ENCODE results near the gene FGF11. TPM values are rescaled to one million over a fixed set of nuclear protein-coding genes. Genes with fewer than 3 reads are reported as not detected.

The FGF11 gene
- total RNA-seq, 1 donor from 2014 or later = 5.6 TPM

GRCh38 chr17:7427549-7427948 is 11.8 kb upstream of the FGF11 start:
- intact Hi-C loops (cut with micrococcal nuclease) = no loop called here

GRCh38 chr17:7428557-7428956 is 10.8 kb upstream of the FGF11 start, which contains the start of gene SPEM3:
Gene SPEM3 (plus strand): TSS chr17:7428857. CDS start chr17:7428903, 46 bp downstream.
- intact Hi-C loops (cut with micrococcal nuclease) = no loop called here

- intact Hi-C loops (cut with micrococcal nuclease) = no loop called here
These were observed 9.6 kb upstream of the FGF11 start for GRCh38 chr17:7429722-7430121.

- intact Hi-C loops (cut with micrococcal nuclease) = no loop called here
These were observed 8.1 kb upstream of the FGF11 start for GRCh38 chr17:7431231-7431630.

- intact Hi-C loops (cut with micrococcal nuclease) = no loop called here
These were observed 7.0 kb upstream of the FGF11 start for GRCh38 chr17:7432296-7432695.

- intact Hi-C loops (cut with micrococcal nuclease) = loop anchor here (1.0 to 5.0 kb wide), 9 partner anchors 19 to 252 kb away; partner anchors contain the start of genes CTDNEP1, EIF5A, ELP5 and NEURL4
These were observed 3.4 kb upstream of the FGF11 start for GRCh38 chr17:7435676-7436555.

- intact Hi-C loops (cut with micrococcal nuclease) = loop anchor here (1.0 to 5.0 kb wide), 3 partner anchors 109 to 184 kb away; partner anchors contain the start of genes CTDNEP1, ELP5, NEURL4 and SENP3
These were observed 2.5 kb upstream of the FGF11 start for GRCh38 chr17:7436556-7437368.

GRCh38 chr17:7437369-7437863 is 1.9 kb upstream of the FGF11 start:
- intact Hi-C loops (cut with micrococcal nuclease) = loop anchor here (1.0 to 5.0 kb wide), 3 partner anchors 110 to 185 kb away; partner anchors contain the start of genes CTDNEP1, ELP5, NEURL4 and SENP3

GRCh38 chr17:7437950-7438614 is 1.2 kb upstream of the FGF11 start:
- intact Hi-C loops (cut with micrococcal nuclease) = loop anchor here (1.0 to 5.0 kb wide), 3 partner anchors 111 to 186 kb away; partner anchors contain the start of genes CTDNEP1, ELP5, NEURL4 and SENP3

- intact Hi-C loops (cut with micrococcal nuclease) = loop anchor here (5.0 kb wide), 2 partner anchors 112 to 187 kb away; partner anchors contain the start of genes CTDNEP1, ELP5 and NEURL4
These were observed 454 bp upstream of the FGF11 start for GRCh38 chr17:7438656-7439460.

GRCh38 chr17:7440113-7440833 is 961 bp downstream of the FGF11 start:
- intact Hi-C loops (cut with micrococcal nuclease) = no loop called here

GRCh38 chr17:7440834-7441195 is 1.5 kb downstream of the FGF11 start:
- intact Hi-C loops (cut with micrococcal nuclease) = no loop called here

GRCh38 chr17:7441266-7441665 is 2.0 kb downstream of the FGF11 start:
- intact Hi-C loops (cut with micrococcal nuclease) = no loop called here

GRCh38 chr17:7442142-7442541 is 2.8 kb downstream of the FGF11 start:
- intact Hi-C loops (cut with micrococcal nuclease) = no loop called here

- intact Hi-C loops (cut with micrococcal nuclease) = no loop called here
These were observed 4.5 kb downstream of the FGF11 start for GRCh38 chr17:7443499-7444485.

GRCh38 chr17:7444682-7445618 is 5.6 kb downstream of the FGF11 start, which contains the start of gene CHRNB1:
Gene CHRNB1 (plus strand): TSS chr17:7445061. CDS start chr17:7445128, 67 bp downstream.
- intact Hi-C loops (cut with micrococcal nuclease) = no loop called here

- intact Hi-C loops (cut with micrococcal nuclease) = no loop called here
These were observed 6.3 kb downstream of the FGF11 start for GRCh38 chr17:7445619-7445968.

All from T-helper 2 cell treated with Interferon-gamma antibody and Interleukin-4, amounts not matched to agents 100 ng/mL and 5 ng/mL, for 36 hours (primary cell).